ENCODE data around the gene PTGES2. TPM values are rescaled to one million over a fixed set of nuclear protein-coding genes. Genes with fewer than 3 reads are reported as not detected.
"Not testable (repeated sequence)": the region's sequence is repeated elsewhere in the genome, so short reads cannot be mapped to it uniquely, and the experiment has no call there.

Gene PTGES2
- polyA plus RNA-seq, 3 donors = 37.8 to 61.4 (median 55.5) TPM

GRCh38 chr9:128144239-128145181, 17.0 kb upstream of the PTGES2 start:
- no peak for DNase-seq (ENCODE audit: extremely low read depth in 1 of 11, low read depth in 9 of 11, low spot score in 4 of 11)

- no peak for DNase-seq (ENCODE audit: extremely low read depth in 1 of 11, low read depth in 9 of 11, low spot score in 4 of 11)
Observed at GRCh38 chr9:128143525-128144238, 16.2 kb upstream of the PTGES2 start.

GRCh38 chr9:128142596-128142995, 15.1 kb upstream of the PTGES2 start:
- no peak for DNase-seq (ENCODE audit: extremely low read depth in 1 of 11, low read depth in 9 of 11, low spot score in 4 of 11)

DNA sequence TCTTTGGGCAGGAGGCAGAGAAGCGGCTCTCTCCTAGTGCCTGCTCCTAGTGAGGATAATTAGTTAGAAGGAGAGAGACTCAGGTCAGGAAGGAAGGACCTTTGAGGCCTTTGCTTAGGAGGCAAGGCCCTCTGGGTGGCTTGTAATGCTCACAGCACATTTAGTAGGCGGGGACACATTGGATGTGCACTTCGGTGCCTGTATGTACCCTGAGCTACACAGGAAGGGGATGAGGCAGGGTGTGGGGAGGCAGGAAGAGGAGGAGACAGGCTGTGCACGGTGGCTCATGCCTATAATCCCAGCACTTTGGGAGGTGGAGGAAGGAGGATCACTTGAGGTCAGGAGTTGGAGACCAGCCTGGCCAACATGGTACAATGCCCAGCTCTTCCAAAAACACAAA, 14.5 kb upstream of the PTGES2 start:
- DNase-seq (ENCODE audit: extremely low read depth in 1 of 11, low read depth in 9 of 11, low spot score in 4 of 11) = no peak

DNA sequence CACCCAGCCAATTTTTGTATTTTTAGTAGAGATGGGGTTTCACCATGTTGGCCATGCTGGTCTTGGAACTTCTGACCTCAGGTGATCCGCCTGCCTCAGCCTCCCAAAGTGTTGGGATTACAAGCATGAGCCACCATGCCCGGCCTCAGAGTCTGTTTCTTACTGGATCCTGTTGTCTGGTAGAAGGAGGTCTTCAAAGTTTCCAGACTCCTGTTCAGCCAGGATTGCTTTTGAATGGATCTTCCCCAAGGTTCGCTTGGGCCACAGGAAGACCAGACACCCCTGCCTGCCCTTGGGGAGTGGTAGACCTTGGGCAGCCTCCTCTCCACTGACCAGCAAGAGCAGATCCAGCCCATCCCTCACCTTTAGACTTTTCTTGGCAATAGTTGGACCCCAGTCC, 14.1 kb upstream of the PTGES2 start:
- DNase-seq (ENCODE audit: extremely low read depth in 1 of 11, low read depth in 9 of 11, low spot score in 4 of 11) = no peak

DNA sequence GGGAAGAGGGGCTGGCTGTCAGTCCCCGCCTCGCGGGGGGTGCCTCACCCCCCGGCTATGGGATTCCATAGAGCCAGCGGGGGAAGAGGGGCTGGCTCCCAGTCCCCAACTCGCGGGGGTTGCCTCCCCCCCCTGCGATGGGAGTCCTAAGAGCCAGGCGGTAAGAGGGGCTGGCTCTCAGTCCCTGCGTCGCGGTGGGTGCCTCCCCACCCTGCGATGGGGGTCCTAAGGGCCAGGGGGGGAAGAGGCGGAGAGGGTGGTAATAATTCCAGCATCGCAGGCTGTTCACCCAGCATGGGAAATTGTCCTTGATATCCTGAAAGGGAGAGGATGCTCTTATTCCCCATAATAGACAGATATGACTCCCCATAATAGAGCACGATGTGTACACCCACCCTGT, 12.1 kb upstream of the PTGES2 start:
- no peak for DNase-seq (ENCODE audit: extremely low read depth in 1 of 11, low read depth in 9 of 11, low spot score in 4 of 11)

- DNase-seq (ENCODE audit: extremely low read depth in 1 of 11, low read depth in 9 of 11, low spot score in 4 of 11) = no peak
Observed at GRCh38 chr9:128138001-128138400, 10.5 kb upstream of the PTGES2 start.

- no peak for DNase-seq (ENCODE audit: extremely low read depth in 1 of 11, low read depth in 9 of 11, low spot score in 4 of 11)
Observed at GRCh38 chr9:128136816-128137793, 9.6 kb upstream of the PTGES2 start.

DNA sequence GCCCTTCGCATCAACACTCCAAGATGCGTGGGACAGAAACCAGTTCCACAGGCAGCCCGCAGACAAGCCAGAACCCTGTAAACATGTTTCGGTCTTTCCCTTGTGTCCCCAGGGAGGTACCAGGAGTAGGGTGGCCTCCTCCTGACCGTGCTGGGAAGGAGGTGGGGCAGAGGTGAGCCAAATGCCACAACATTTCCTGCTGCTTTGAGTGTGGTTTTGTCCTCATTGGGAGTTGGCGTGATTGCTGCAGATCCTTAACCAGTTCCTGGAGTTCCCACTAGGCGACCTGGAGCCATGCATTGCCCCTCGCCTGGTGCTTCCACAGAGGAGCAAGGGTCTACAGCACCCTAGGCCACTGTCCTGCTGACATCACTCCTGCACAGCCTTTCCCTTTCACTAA, 8.0 kb upstream of the PTGES2 start:
- DNase-seq (ENCODE audit: extremely low read depth in 1 of 11, low read depth in 9 of 11, low spot score in 4 of 11) = not testable (repeated sequence)

GRCh38 chr9:128132139-128132538, 4.6 kb upstream of the PTGES2 start:
- not testable (repeated sequence) for DNase-seq (ENCODE audit: extremely low read depth in 1 of 11, low read depth in 9 of 11, low spot score in 4 of 11)

GRCh38 chr9:128131346-128131745, 3.8 kb upstream of the PTGES2 start:
- DNase-seq (ENCODE audit: extremely low read depth in 1 of 11, low read depth in 9 of 11, low spot score in 4 of 11) = not testable (repeated sequence)

DNA sequence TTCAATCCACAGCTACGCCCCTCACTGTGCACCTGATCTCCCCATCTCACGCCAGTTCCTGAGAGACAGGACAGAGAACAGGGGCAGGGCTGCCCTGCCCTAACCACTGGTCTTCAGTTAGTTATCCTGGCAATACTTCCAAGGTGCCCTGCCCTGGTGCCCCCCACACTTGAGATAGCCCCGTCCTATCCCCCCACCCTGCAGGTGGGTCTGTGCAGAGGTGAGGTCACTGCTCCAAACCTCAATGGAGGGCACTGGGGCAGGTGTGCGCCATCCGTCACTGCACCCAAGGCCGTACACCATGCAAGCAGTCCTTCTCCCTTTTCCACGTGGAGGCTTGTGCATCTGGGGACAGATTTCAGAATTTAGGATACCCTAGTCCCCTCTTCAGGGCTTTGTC, 3.1 kb upstream of the PTGES2 start:
- not testable (repeated sequence) for DNase-seq (ENCODE audit: extremely low read depth in 1 of 11, low read depth in 9 of 11, low spot score in 4 of 11)

DNA sequence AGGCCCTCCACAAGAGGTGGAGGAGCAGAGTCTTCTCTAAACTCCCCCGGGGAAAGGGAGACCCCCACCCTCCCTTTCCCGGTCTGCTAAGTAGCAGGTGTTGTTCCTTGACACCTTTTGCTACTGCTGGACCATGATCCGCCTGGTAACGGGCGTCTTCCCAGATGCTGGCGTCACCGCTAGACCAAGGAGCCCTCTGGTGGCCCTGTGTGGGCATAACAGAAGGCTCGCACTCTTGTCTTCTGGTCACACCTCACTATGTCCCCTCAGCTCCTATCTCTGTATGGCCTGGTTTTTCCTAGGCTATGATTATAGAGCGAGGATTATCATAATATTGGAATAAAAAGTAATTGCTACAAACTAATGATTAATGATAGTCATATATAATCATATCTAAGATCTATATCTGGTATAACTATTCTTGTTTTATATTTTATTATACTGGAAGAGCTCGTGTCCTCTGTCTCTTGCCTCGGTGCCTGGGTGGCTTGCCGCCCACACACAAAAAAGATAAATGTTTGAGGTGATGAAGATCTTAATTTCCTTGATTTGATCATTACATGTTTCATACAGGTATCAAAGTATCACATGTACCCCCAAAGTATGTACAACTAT, 2.6 kb upstream of the PTGES2 start:
- DNase-seq (ENCODE audit: extremely low read depth in 1 of 11, low read depth in 9 of 11, low spot score in 4 of 11) = not testable (repeated sequence)

GRCh38 chr9:128128836-128129590, 1.5 kb upstream of the PTGES2 start:
- no peak for DNase-seq (ENCODE audit: extremely low read depth in 1 of 11, low read depth in 9 of 11, low spot score in 4 of 11)

GRCh38 chr9:128127990-128128835, 684 bp upstream of the PTGES2 start:
- DNase-seq (ENCODE audit: extremely low read depth in 1 of 11, low read depth in 9 of 11, low spot score in 4 of 11) = peak; percentile 81 to 92 (median 91)

- no peak for DNase-seq (ENCODE audit: extremely low read depth in 1 of 11, low read depth in 9 of 11, low spot score in 4 of 11)
Observed at GRCh38 chr9:128125580-128126354, 1.8 kb downstream of the PTGES2 start.

Measured in renal cortex interstitium (tissue), 11 donors.